ELR (cell line): Measurements from ENCODE around the gene ENDOD1.

Experiments
- DNase-seq: peaks from one replicate; pipeline ENCODE4 v3.0.0-alpha.2; 2015; ENCODE audit warnings: low read depth

Gene ENDOD1

GRCh38 chr11:95144313-95145235 is 54.9 kb downstream of the ENDOD1 start:
- peak; percentile 22 for DNase-seq

GRCh38 chr11:95145430-95146060 is 55.9 kb downstream of the ENDOD1 start:
- no peak for DNase-seq

- peak; percentile 87 for DNase-seq
These were observed 57.8 kb downstream of the ENDOD1 start for GRCh38 chr11:95147364-95147905.

- no peak for DNase-seq
These were observed 58.8 kb downstream of the ENDOD1 start for GRCh38 chr11:95148406-95148805.

- no peak for DNase-seq
These were observed 59.3 kb downstream of the ENDOD1 start for GRCh38 chr11:95148938-95149337.

GRCh38 chr11:95149651-95150364 is 60.2 kb downstream of the ENDOD1 start:
- peak; percentile 16 for DNase-seq

GRCh38 chr11:95150956-95151684 is 61.5 kb downstream of the ENDOD1 start:
- DNase-seq, result peak; percentile 93

- no peak for DNase-seq
These were observed 63.5 kb downstream of the ENDOD1 start for GRCh38 chr11:95152876-95153856.

- no peak for DNase-seq
These were observed 64.2 kb downstream of the ENDOD1 start for GRCh38 chr11:95153857-95154246.

GRCh38 chr11:95154514-95154913 is 64.9 kb downstream of the ENDOD1 start:
- peak; percentile 51 for DNase-seq

- DNase-seq, result no peak
These were observed 65.7 kb downstream of the ENDOD1 start for GRCh38 chr11:95155385-95155784.

- no peak for DNase-seq
These were observed 66.6 kb downstream of the ENDOD1 start for GRCh38 chr11:95156133-95156721.

- DNase-seq, result no peak
These were observed 67.4 kb downstream of the ENDOD1 start for GRCh38 chr11:95156916-95157541.

GRCh38 chr11:95157824-95158223 is 68.2 kb downstream of the ENDOD1 start:
- DNase-seq, result no peak

- no peak for DNase-seq
These were observed 71.6 kb downstream of the ENDOD1 start for GRCh38 chr11:95161248-95161647.

GRCh38 chr11:95163106-95163505 is 73.5 kb downstream of the ENDOD1 start:
- no peak for DNase-seq

GRCh38 chr11:95165638-95166037 is 76.0 kb downstream of the ENDOD1 start:
- no peak for DNase-seq

- DNase-seq, result no peak
These were observed 77.1 kb downstream of the ENDOD1 start for GRCh38 chr11:95166781-95167180.

GRCh38 chr11:95170294-95170693 is 80.6 kb downstream of the ENDOD1 start:
- no peak for DNase-seq
